ENCODE results near the gene RBM38. TPM values are rescaled to one million over a fixed set of nuclear protein-coding genes. Genes with fewer than 3 reads are reported as not detected.

Gene RBM38
- total RNA-seq, 1 donor from 2014 or later, result 16.9 TPM

- no peak for DNase-seq (ENCODE audit: low spot score)
These were observed 1.2 kb upstream of the RBM38 start for GRCh38 chr20:57389695-57390603.

- no peak for DNase-seq (ENCODE audit: low spot score)
These were observed 474 bp downstream of the RBM38 start for GRCh38 chr20:57391439-57392301.

- no peak for DNase-seq (ENCODE audit: low spot score)
These were observed 1.5 kb downstream of the RBM38 start for GRCh38 chr20:57392512-57393271.

GRCh38 chr20:57393321-57394120 lies 2.3 kb downstream of the RBM38 start:
- DNase-seq (ENCODE audit: low spot score), result no peak

- DNase-seq (ENCODE audit: low spot score), result no peak
These were observed 3.2 kb downstream of the RBM38 start for GRCh38 chr20:57394121-57395082.

GRCh38 chr20:57395111-57395966 lies 4.1 kb downstream of the RBM38 start:
- DNase-seq (ENCODE audit: low spot score), result no peak

GRCh38 chr20:57396212-57396983 lies 5.2 kb downstream of the RBM38 start:
- no peak for DNase-seq (ENCODE audit: low spot score)

GRCh38 chr20:57396984-57397692 lies 5.9 kb downstream of the RBM38 start:
- no peak for DNase-seq (ENCODE audit: low spot score)

- no peak for DNase-seq (ENCODE audit: low spot score)
These were observed 6.5 kb downstream of the RBM38 start for GRCh38 chr20:57397693-57398108.

- no peak for DNase-seq (ENCODE audit: low spot score)
These were observed 7.1 kb downstream of the RBM38 start for GRCh38 chr20:57398231-57398821.

GRCh38 chr20:57398901-57399535 lies 7.8 kb downstream of the RBM38 start:
- no peak for DNase-seq (ENCODE audit: low spot score)

GRCh38 chr20:57399587-57400155 lies 8.5 kb downstream of the RBM38 start:
- DNase-seq (ENCODE audit: low spot score), result no peak

GRCh38 chr20:57400231-57400701 lies 9.1 kb downstream of the RBM38 start:
- DNase-seq (ENCODE audit: low spot score), result no peak

- DNase-seq (ENCODE audit: low spot score), result no peak
These were observed 9.8 kb downstream of the RBM38 start for GRCh38 chr20:57400821-57401564.

GRCh38 chr20:57401565-57401918 lies 10.3 kb downstream of the RBM38 start:
- no peak for DNase-seq (ENCODE audit: low spot score)

All from mesenteric fat pad (tissue), 1 donor.